ENCODE results near the gene GPR17.
A peak's percentile ranks its signal among the peaks of the same experiment; 100 is the strongest.

- TF ChIP-seq, protein P1, sequence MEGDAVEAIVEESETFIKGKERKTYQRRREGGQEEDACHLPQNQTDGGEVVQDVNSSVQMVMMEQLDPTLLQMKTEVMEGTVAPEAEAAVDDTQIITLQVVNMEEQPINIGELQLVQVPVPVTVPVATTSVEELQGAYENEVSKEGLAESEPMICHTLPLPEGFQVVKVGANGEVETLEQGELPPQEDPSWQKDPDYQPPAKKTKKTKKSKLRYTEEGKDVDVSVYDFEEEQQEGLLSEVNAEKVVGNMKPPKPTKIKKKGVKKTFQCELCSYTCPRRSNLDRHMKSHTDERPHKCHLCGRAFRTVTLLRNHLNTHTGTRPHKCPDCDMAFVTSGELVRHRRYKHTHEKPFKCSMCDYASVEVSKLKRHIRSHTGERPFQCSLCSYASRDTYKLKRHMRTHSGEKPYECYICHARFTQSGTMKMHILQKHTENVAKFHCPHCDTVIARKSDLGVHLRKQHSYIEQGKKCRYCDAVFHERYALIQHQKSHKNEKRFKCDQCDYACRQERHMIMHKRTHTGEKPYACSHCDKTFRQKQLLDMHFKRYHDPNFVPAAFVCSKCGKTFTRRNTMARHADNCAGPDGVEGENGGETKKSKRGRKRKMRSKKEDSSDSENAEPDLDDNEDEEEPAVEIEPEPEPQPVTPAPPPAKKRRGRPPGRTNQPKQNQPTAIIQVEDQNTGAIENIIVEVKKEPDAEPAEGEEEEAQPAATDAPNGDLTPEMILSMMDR (IDR thresholded peaks at IDR 0.05 in 8 of 11, conservative IDR thresholded peaks at IDR 0.05 in 3 of 11) = no peak
- TF ChIP-seq POLR2AphosphoS5 (IDR thresholded peaks at IDR 0.05) = peak in 1 of 3 donors; percentile 63
- TF ChIP-seq POLR2A (IDR thresholded peaks at IDR 0.05) = no peak
Observed at GRCh38 chr2:127633556-127634065, 12.3 kb upstream of the GPR17 start.

Data from spleen (tissue), 7 donors.